M059J (cell line): ENCODE data around the gene RASGRP1. TPM values are rescaled to one million over a fixed set of nuclear protein-coding genes. Genes with fewer than 3 reads are reported as not detected.

ENCODE experiments used
- DNase-seq: peaks from one replicate; pipeline ENCODE4 v3.0.0-alpha.2; 2012; ENCODE audit warnings: low read depth
- total RNA-seq: library from RNA; depleted of rRNA; stranded (reverse); fragments of >200 nt; shearing (Covaris generic); gene quantifications from 2 replicates; pipeline ENCODE4 v1.2.3, GENCODE V29; 2014

The RASGRP1 gene
- total RNA-seq, 1 experiment from 2014 or later: 0.52 TPM

DNA sequence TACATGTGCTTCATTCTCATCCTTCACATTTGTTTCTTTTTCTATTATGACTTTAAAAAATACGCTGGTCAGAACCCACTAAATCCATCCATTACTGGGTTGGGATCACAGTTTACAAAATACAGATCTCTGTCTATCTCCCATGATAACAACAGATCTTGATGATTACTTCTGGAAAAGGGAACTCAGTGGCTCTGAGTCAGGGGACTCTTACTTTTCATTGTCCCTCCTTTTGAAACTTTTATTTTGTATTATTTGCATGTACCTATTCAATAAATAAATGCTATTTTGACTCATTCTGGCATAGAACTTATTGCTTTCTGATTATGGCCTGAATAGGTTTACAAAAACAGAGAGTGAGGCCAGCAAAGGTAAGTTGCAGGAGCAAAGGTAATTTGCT is 11.6 kb upstream of the RASGRP1 start:
- DNase-seq: no peak

GRCh38 chr15:38565287-38565670 is 665 bp upstream of the RASGRP1 start:
- no peak for DNase-seq

DNA sequence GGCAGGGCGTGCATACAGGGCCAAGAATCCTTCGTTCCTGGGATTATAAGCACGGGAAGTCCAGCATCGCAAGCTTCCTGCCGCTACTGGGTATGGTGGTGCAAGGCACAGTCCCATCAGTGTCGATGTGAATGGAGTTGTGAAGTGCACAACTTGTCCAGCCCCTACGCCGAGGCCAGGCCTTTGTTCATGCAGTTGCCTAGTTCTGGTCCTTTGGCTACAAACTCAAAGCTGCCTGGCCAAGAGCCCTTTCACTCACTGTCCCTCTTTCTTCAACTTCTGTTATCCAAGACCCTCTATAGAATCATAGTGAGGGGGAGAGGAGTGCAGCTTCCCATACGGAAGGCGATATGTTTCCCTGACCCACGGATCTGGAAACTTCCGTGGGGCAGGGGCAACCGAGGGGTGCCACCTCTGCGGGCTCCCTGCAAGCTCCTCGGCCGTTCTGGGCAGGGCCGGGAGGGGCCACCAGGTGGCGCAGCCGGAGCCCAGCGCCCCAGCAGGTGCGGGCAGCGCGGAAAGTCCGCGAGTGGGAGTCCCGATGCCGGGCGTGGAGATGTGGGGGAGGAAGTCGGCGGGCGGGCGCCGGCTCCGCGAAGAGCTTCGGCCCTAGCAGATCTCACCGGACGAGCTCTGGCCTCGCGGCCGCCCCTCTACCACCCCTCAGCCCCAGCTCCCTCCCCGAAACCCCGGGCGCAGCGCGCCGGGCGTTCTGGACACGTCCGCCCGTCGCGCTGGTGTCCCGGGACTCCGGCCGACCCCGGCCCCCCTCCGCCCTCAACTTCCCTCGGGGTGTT is 693 bp downstream of the RASGRP1 start:
- DNase-seq: peak; percentile 41

- DNase-seq: no peak
Measured at GRCh38 chr15:38562278-38562677, 2.3 kb downstream of the RASGRP1 start.

DNA sequence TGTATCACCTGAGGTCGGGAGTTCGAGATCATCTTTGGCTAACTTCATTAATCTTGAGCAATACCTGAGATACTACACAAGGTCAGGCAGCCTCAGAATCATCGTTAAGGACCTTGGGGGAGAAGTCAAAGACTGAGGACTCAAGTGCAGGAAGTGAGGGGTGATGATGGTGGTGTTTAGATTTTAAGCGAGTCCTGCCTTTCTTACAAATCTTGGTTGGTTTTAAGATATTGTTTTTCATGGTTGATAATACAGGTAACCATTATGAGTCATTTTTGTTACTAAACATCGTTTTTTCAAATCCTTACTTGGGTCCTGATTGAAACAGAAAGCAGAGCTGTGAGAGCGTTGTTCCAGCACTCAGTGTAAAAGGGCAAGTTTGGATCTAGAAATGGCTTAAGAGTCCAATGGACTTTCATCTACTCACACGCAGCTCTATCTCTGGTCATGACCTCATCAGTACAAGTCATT is 4.1 kb downstream of the RASGRP1 start:
- no peak for DNase-seq

GRCh38 chr15:38559636-38560307 is 4.8 kb downstream of the RASGRP1 start:
- DNase-seq: no peak

- DNase-seq: no peak
Measured at GRCh38 chr15:38559131-38559530, 5.5 kb downstream of the RASGRP1 start.

- DNase-seq: no peak
Measured at GRCh38 chr15:38558372-38559059, 6.1 kb downstream of the RASGRP1 start.

GRCh38 chr15:38557921-38558320 is 6.7 kb downstream of the RASGRP1 start:
- DNase-seq: no peak

- DNase-seq: peak; percentile 11
Measured at GRCh38 chr15:38555686-38556334, 8.8 kb downstream of the RASGRP1 start.

DNA sequence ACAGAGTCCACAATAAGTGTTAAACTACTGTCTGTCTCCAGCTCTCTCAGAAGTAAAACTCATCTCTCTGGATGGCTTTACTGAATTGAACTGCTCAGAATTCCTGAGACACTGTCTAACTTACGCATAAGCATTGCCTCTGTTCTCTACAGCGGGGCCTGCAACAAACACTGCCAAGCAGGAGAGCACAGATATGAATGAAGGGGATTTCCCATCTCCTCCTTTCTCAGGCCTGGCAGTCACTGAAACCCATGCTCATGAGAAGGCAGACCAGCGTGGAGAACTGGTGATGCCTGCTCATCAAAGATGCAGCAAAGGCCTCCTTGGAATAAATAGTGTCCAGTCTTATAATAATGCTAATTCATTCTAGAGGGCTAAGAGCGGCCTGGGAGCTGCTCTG is 10.3 kb downstream of the RASGRP1 start:
- DNase-seq: no peak

DNA sequence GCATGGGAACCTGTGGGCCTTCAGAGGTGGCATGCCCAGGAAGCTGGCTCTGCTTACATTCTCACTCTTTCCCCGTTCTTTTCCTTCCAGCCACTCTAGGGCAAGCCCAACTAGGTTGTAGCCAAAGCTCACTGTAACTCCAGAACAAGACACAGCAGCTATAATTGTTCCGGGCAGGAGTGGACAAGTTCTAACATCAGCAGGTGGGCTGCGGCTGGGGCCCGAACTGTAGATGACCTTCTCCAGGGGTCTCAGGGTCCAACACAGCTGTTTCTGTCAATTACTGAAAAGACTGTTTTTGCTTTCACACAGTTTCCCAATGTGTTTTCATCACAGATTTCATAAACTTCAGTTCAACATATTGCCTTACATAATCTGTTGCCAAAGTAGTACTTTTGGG is 11.5 kb downstream of the RASGRP1 start:
- DNase-seq: no peak

DNA sequence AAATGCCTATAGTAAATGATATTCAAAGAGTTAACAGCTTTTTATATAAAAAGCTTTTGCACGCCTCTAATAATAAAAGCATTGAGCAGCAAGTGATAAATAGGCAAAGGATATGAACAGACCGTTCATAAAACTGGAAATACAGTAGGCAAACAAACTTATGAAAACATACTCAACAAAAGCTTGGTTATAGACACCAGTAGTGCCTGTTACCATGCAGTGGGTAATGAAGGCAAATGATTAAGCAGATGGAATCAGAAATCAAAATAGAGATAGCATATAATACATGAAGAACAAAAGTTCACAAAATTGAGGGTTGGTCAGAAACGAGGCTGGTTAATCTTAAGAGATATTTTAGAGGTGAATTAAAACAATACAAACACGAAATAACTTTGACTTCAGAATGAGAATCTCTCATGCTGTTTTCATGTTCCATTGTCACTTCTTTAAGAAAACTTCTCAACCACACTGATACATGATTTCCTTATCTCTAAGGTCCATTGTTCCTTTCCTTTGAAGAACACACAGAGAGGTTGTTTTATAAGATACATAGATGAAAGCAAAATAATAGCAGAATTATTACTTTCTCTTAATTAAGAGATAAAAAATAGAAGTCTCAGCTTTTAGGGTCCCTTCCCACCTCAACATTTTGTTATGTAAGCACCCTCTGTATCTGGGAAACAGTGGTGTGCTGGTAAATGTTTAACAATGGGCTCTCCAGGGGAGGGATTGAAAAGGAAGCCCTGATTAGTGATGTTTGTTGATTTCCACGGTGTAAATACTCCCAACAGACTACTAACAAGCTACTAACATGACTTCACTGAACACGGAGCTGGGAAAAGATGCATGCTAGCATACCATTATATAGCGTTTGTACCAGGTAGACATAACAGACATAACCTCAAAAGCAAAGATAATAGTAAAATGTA is 12.6 kb downstream of the RASGRP1 start:
- DNase-seq: no peak

- DNase-seq: peak; percentile 40
Measured at GRCh38 chr15:38549222-38549621, 15.4 kb downstream of the RASGRP1 start.

- peak; percentile 75 for DNase-seq
Measured at GRCh38 chr15:38547255-38547997, 17.2 kb downstream of the RASGRP1 start.

DNA sequence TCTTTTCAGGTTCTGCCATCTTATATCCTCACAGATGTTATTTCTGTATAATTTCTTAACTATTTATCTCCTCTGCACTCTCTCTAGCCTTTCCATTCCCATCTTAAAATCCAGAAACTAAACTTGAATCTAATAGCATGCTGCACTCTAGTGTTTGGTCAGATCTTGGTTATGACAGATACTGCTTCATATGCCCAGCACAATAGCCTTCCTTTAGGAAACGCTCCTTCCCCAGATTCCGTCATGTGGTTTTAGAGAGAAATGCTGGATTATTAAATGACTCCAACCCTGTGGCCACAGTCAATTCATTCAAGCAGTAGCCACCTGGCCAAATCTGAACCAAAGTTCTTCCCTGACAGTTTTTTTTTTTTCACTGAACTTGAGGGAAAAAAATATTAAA is 19.4 kb downstream of the RASGRP1 start:
- no peak for DNase-seq

DNA sequence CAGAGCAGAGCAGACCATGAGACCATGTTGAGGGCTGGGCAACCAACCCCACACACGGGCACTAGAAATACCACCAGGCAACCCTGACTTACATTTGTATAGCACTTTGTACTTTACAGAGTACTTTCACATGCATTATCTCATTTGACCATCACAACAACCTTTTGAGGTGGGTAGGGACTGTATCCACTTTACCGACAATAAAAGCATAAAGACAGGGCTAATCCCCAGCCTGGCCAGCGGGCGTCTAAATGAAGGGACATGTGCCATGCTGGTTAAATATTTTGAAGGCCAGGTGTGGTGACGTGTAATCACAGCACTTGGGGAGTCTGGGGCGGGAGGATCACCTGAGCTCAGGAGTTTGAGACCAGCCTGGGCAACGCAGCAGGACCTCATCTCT is 23.6 kb downstream of the RASGRP1 start:
- DNase-seq: no peak

- no peak for DNase-seq
Measured at GRCh38 chr15:38540510-38540909, 24.1 kb downstream of the RASGRP1 start.

DNA sequence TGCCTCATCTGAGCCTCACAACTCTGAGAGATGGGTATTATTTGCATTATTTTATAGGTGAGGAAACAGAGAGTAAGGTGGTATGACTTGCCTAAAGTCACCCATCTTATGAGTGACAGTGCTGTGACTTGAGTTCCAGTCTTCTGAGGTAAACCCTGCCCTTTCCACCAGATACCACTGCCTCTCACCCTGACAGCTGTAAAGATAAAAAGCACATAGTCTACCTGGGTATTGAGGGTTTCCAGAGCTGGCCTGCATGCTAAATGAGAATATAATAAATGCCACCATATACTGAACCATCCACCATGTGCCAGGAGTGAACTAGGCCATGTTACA is 25.6 kb downstream of the RASGRP1 start:
- no peak for DNase-seq

DNA sequence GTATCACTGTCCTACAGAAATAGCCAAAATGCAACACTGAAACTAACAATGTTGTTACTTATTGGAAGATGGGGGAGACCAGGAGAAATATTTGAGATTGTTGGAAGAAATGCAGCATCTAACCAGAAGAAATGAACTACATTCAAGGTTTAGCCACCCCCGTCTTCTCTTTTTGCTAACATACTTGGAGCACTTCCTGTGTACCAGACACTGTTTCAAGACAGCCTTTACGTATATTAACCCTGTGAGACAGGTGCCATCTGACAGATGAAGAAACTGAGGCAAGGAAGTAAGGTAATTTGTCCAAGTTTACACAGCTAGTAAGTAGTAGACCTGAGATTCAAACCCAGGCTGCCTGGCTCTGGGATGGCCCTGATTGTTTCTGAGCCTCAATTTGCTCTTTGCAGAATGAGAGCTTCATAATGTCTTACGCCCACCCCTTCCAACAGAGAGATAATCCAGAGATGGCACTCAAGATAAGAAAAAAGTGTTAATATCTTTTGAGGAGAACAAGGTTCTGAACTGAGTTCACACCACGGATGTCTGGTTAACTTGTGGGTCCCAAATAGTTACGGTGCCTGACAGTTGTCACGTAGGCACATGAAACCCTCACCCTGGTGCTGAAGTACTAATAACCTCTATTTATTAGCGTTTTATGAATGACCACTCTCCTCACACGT is 26.1 kb downstream of the RASGRP1 start:
- DNase-seq: no peak
